Measurements from ENCODE around the gene WFDC10B.
"Not testable (repeated sequence)": the region's sequence is repeated elsewhere in the genome, so short reads cannot be mapped to it uniquely, and the experiment has no call there.

The WFDC10B gene

DNA sequence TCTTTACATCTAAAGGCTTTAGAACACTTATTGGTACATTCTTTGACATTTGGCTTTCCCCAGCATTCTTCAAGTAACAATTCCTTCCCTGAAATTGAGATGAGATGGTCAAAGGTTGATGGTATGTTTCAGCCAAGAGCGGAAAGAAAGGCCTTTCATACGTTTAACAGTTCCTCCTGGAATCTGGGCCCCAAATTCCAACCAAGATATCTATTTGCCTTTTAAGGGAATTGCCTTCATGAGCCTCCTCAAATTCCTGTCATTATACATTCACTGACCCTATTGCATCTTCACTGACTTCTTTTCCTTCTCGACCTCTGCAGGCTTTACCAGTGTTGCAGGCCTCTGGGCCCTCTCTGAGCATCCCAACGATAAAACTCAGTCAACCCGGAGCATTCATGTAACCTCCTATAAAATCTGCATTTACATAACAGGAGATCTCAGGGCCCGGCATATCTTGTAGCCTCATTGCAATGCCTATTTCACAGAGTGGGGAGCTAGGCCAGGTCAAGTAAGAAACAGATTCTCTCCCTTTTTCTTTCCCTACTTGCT is 55.4 kb downstream of the WFDC10B start:
- in situ Hi-C loops (cut with MboI; ENCODE audit: low sequenced_read_pairs): no loop called here

DNA sequence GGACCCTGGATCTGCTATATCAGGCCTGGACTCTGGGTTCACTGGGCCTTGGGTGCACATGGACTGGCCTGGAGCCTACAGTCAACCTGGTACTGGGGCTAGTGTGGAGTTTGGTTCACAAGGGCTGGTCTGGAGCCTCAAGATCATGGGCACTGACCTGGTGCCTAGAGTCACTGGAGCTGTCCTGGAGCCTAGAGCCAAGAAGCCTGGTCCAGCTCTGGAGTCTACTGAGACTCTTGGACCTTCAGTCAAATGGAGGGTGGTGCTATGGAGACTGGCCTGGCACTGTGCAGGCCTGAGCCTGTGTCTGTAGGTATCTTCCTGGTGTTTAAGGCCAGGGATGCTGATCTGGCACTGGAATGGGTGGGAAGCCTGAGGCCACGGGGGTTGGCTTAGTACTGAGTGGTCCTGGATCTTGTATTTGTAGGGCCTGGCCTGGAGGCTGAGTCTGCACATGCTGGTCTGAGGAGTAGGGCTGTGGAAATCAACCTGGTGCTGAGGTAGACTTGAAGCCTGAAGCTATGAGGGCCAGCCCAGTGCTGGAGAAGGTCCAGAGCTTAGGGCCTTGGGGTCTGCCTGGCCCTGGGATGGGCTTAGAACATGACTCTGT is 57.3 kb downstream of the WFDC10B start:
- in situ Hi-C loops (cut with MboI; ENCODE audit: low sequenced_read_pairs): no loop called here

DNA sequence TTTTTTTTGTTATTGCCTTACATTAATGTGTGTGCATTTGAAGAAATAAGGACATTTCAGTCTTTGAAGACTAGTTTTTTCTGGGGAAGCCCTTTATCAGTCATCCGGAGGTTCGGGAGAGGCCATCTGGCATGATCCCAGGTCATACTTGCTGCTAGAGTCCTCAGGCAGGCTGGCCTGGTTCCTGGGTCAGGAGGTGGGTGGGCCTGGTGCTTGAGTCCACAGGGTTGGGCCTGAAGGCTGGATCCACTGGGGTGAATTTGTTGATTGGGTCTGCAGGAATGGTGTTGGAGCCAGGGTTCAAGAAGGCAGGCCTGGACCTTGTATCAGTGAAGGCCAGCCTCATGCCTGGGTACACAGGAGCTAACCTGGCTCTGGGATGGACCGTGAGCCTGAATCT is 57.9 kb downstream of the WFDC10B start:
- in situ Hi-C loops (cut with MboI; ENCODE audit: low sequenced_read_pairs): no loop called here

DNA sequence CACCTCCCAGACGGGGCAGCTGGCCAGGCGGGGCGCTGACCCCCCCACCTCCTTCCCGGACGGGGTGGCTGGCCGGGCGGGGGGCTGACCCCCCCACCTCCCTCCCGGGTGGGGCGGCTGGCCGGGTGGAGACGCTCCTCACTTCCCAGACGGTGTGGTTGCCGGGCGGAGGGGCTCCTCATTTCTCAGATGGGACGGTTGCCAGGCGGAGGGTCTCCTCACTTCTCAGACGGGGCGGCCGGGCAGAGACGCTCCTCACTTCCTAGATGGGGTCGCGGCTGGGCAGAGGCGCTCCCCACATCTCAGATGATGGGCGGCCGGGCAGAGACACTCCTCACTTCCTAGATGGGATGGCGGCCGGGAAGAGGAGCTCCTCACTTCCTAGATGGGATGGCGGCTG is 59.0 kb downstream of the WFDC10B start:
- in situ Hi-C loops (cut with MboI; ENCODE audit: low sequenced_read_pairs): not testable (repeated sequence)

DNA sequence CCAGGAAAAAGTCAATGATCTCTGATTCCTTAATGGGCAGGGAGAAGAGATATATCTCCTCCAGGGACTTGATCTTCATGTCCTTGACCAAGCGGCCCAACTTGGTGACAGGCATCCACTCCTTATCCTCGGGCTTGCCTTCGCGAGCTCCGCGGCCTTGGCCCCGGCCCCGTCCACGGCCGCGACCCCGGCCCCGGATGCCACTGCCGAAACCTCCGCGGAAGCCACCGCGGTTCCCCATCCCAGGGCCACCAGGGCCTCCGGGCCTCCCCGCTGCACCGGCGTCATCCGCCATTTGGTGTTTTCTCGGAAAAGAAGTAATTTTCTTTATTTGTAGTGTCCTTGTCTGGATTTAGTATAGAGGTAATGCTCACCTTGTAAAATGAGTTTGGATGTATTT is 63.7 kb downstream of the WFDC10B start:
- in situ Hi-C loops (cut with MboI; ENCODE audit: low sequenced_read_pairs): not testable (repeated sequence)

DNA sequence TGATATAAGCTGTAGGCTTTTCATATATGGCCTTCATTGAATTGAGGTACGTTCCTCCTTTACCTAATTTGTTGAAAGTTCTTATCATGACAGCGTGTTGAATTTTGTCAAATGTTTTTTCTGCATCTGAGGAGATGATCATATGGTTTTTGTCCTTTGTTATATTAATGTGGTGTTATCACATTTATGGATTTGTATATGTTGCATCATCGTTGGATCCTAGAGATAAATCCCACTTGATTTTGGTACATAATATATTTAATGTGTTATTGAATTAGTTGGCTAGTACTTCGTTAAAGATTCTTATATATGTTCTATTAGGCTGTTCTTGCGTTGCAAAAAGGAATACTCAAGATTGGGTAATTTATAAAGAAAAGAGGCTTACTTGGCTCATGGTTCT is 65.1 kb downstream of the WFDC10B start:
- in situ Hi-C loops (cut with MboI; ENCODE audit: low sequenced_read_pairs): no loop called here

DNA sequence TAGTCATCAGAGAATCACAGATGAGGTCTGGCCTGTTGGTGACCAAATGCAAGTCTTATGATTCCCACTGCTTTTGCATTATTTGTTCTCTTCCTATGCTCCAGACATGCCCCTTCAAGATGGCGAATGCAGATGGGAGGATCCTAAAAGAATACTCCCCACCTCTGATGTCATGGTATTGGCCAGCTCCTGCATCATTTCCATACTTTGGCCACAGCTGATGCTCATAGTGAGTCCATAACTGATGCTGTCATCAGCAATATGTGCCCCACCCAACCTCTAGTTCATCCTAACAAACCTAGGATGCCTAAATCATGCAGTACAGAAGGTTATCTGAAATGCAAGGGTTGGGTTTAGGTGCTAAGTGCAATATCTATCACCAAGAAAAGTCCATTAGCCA is 68.3 kb downstream of the WFDC10B start:
- in situ Hi-C loops (cut with MboI; ENCODE audit: low sequenced_read_pairs): no loop called here

All from HL-60/S4 treated with retinoic acid at 250 ng/mL for 4 days and 3 days (cell line).